GM23338 (cell line): ENCODE measurements around the gene ACOX3. TPM values are rescaled to one million over a fixed set of nuclear protein-coding genes. Genes with fewer than 3 reads are reported as not detected.

Experiments
- ATAC-seq: fragments of 200-7000 bp; cut with Tn5 transposase; 3 replicates; pipeline ENCODE4 v1.9.1; 2020
- DNase-seq: peaks from one replicate; pipeline ENCODE4 v3.0.0-alpha.2; 2015; ENCODE audit warnings: low spot score
- H2AFZ ChIP-seq: fragments of 200-600 bp; sonication (generic); 2 replicates; pipeline ENCODE4 v1.8.0; 2016; ENCODE audit warnings: antibody characterized with exemption, mild to moderate bottlenecking, moderate library complexity
- H3F3A ChIP-seq: fragments of 200-600 bp; sonication (generic); replicated peaks from 2 replicates; pipeline ENCODE4 v1.8.0; 2017; ENCODE audit warnings: antibody characterized with exemption, mixed run types, low read depth
- H3K27ac ChIP-seq: fragments of 200-600 bp; sonication (generic); 2 replicates; pipeline ENCODE4 v1.6.1; 2016; ENCODE audit warnings: low read depth
- H3K27me3 ChIP-seq: fragments of 200-600 bp; sonication (generic); 2 replicates; pipeline ENCODE4 v1.8.0; 2016; ENCODE audit warnings: mild to moderate bottlenecking, mixed run types, moderate library complexity; ENCODE audit not compliant: insufficient read depth
- H3K36me3 ChIP-seq: fragments of 200-600 bp; sonication (generic); 2 replicates; pipeline ENCODE4 v1.8.0; 2016; ENCODE audit warnings: mild to moderate bottlenecking; ENCODE audit not compliant: insufficient read depth
- H3K4me1 ChIP-seq: fragments of 200-600 bp; sonication (generic); 2 replicates; pipeline ENCODE4 v1.8.0; 2016; ENCODE audit warnings: mild to moderate bottlenecking, moderate library complexity; ENCODE audit not compliant: insufficient read depth
- H3K4me2 ChIP-seq: fragments of 200-600 bp; sonication (generic); 2 replicates; pipeline ENCODE4 v1.7.1; 2017; ENCODE audit warnings: mixed run types
- H3K4me3 ChIP-seq: fragments of 200-600 bp; sonication (generic); 2 replicates; pipeline ENCODE4 v1.6.1; 2016; ENCODE audit warnings: mixed run types
- H3K79me2 ChIP-seq: fragments of 200-600 bp; sonication (generic); replicated peaks from 2 replicates; pipeline ENCODE4 v1.8.0; 2017; ENCODE audit warnings: mild to moderate bottlenecking; ENCODE audit not compliant: insufficient read depth
- H3K9me2 ChIP-seq: fragments of 200-600 bp; sonication (generic); 2 replicates; pipeline ENCODE4 v1.8.0; 2017; ENCODE audit not compliant: insufficient read depth
- H4K20me1 ChIP-seq: fragments of 200-600 bp; sonication (generic); replicated peaks from 2 replicates; pipeline ENCODE4 v1.8.0; 2017; ENCODE audit warnings: mild to moderate bottlenecking; ENCODE audit not compliant: insufficient read depth
- H3K27ac Mint-ChIP-seq: 2 replicates; pipeline ENCODE4 v1.8.0; 2020; ENCODE audit warnings: inconsistent platforms, mild to moderate bottlenecking, moderate library complexity, mixed read lengths
- H3K27me3 Mint-ChIP-seq: 3 replicates; pipeline ENCODE4 v1.8.0; 2022; ENCODE audit warnings: low read depth, mild to moderate bottlenecking, moderate library complexity, mixed read lengths, inconsistent platforms; ENCODE audit not compliant: insufficient read depth, poor library complexity
- H3K36me3 Mint-ChIP-seq: 3 replicates; pipeline ENCODE4 v1.8.0; 2021; ENCODE audit warnings: low read depth, mild to moderate bottlenecking, inconsistent platforms, moderate library complexity, mixed read lengths
- H3K4me1 Mint-ChIP-seq: 3 replicates; pipeline ENCODE4 v1.8.0; 2020; ENCODE audit warnings: mild to moderate bottlenecking, inconsistent platforms, mixed read lengths
- H3K4me3 Mint-ChIP-seq: 3 replicates; pipeline ENCODE4 v1.8.0; 2021; ENCODE audit warnings: moderate library complexity, mild to moderate bottlenecking, inconsistent platforms, mixed read lengths
- H3K9me3 Mint-ChIP-seq: 3 replicates; pipeline ENCODE4 v1.8.0; 2020; ENCODE audit warnings: moderate library complexity, mild to moderate bottlenecking, inconsistent platforms, mixed read lengths
- EZH2phosphoT487 ChIP-seq: fragments of 200-600 bp; sonication (generic); IDR thresholded peaks from one replicate; pipeline ENCODE4 v1.8.1; 2018; ENCODE audit warnings: antibody characterized with exemption; ENCODE audit not compliant: unreplicated experiment
- JUNB ChIP-seq: IDR thresholded peaks from one replicate; pipeline ENCODE4 v1.6.1; 2016; ENCODE audit warnings: antibody characterized with exemption; ENCODE audit not compliant: unreplicated experiment
- NANOG ChIP-seq: IDR thresholded peaks from 2 replicates; pipeline ENCODE4 v1.6.1; 2016; ENCODE audit warnings: antibody characterized with exemption, borderline replicate concordance
- STAT1 ChIP-seq: IDR thresholded peaks from one replicate; pipeline ENCODE4 v1.6.1; 2016; ENCODE audit warnings: antibody characterized with exemption; ENCODE audit not compliant: unreplicated experiment
- ZNF114 ChIP-seq: fragments of 250-450 bp; sonication (Bioruptor Pico); IDR thresholded peaks from 2 replicates; pipeline ENCODE4 v1.5.0; 2020; ENCODE audit warnings: mild to moderate bottlenecking, moderate library complexity
- polyA plus RNA-seq: library from polyadenylated mRNA; unstranded; fragments of >200 nt; fragmentation: Nextera tagmentation; extraction: Ambion mirVana; gene quantifications from 2 replicates; pipeline ENCODE4 v1.2.1, GENCODE V29; 2016
- total RNA-seq: library from RNA; depleted of rRNA; stranded (reverse); fragments of >200 nt; shearing (Covaris generic); gene quantifications from 2 replicates; pipeline ENCODE4 v1.2.3, GENCODE V29; 2014
- TF ChIP-seq, protein P1 (sequence below), 2 experiments: fragments of 200-600 bp in 1 of 2; sonication (generic) in 1 of 2; conservative IDR thresholded peaks; 2 replicates each; pipeline versions ENCODE4 v1.5.1 to v1.6.1; 2016 to 2017; ENCODE audit warnings: antibody characterized with exemption in 2 of 2, low read depth in 2 of 2, mild to moderate bottlenecking in 2 of 2, moderate library complexity in 1 of 2
- TF ChIP-seq, protein P2 (sequence below): IDR thresholded peaks from 2 replicates; pipeline ENCODE4 v1.6.1; 2016; ENCODE audit warnings: antibody characterized with exemption

The ACOX3 gene
- total and polyA plus RNA-seq, 2 experiments from 2014 or later: 6.4 to 17.2 TPM

DNA sequence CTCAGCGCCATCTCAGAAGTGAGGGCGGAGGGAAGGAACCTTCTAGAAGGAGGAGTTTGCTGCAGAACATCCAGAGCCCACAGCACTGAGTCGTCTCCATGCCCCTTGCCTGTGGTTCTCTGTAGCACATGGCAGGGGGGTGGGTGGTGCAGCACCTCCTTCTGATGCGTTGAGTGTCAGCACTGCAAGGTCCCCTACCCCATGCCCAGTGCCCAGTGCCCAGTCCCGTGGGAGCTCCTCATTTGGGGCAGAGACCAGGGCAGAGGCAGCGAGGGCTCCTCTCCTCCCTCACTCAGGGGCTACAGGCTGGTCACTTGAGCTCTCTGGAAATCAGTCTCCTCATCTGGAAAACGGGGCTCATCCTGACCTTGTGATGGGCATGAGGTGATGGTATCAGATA lies 92.9 kb downstream of the ACOX3 start:
- H3K27ac Mint-ChIP-seq: no peak overlapping the region
- H3K9me3 Mint-ChIP-seq: no peaks in the 10 kb centered on the region

DNA sequence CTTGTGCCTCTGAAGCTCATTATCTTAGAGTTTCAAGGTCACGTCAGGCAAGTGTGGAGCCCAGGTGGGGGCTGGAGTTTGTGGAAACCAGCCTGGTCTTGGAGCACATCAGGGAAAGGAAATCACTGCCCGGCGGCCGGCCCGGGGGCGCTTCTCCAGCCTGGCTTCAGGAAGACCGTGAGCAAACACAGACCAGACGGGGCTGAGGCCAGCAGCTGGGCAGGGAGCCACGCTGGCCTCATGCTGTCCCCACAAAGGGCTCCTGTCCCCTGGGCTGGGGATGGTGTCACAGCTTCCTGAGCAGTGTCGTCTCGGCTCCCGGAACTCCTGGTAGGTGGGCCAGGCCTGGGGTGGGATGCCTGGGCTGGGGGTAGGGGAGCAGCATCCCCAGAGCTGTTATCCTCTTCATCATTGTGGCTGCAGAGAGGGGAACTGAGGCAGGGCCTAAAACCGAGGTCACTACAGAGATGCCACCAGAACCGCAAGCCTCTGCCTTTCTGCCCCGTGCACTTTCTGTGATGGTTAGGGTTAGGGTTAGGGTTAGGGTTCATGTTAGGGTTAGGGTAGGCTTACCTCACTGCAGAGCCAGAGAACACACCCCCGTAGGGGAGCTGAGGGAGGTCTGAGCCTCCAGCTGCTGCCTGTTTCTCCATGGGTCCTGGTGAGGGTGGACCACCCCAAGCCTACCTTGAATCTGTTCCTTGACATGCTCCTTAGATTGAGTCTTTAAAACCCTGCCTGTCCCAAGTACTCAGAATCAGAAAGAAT lies 93.5 kb downstream of the ACOX3 start:
- Mint-ChIP-seq H3K4me1 (peaks cover 21% of the 10 kb centered on the region), H3K4me3 (no peak overlapping the region)
- no peak for TF ChIP-seq NANOG

More for the DNA sequence above, 92.9 kb downstream of the ACOX3 start:
- ATAC-seq: no peak
- TF ChIP-seq EZH2phosphoT487: no peak
- no peak for TF ChIP-seq JUNB
- H3K9me2 ChIP-seq: no peaks in the 10 kb centered on the region
- DNase-seq: no peak
- Mint-ChIP-seq H3K36me3 (no peaks in the 10 kb centered on the region), H3K4me3 (no peak overlapping the region), H3K4me1 (peaks cover 24% of the 10 kb centered on the region), H3K27me3 (peaks cover 23% of the 10 kb centered on the region)
- no peak overlapping the region for H3K4me3 ChIP-seq
- no peak overlapping the region for H3K4me2 ChIP-seq
- no peaks in the 10 kb centered on the region for H3F3A ChIP-seq
- H3K27me3 ChIP-seq: no peaks in the 10 kb centered on the region
- H3K27ac ChIP-seq: no peak overlapping the region
- no peaks in the 10 kb centered on the region for H3K36me3 ChIP-seq
- no peaks in the 10 kb centered on the region; the same call in 1 of the 2 replicates for H3K4me1 ChIP-seq
- no peaks in the 10 kb centered on the region for H3K79me2 ChIP-seq
- H4K20me1 ChIP-seq: no peaks in the 10 kb centered on the region
- H2AFZ ChIP-seq: no peak overlapping the region

DNA sequence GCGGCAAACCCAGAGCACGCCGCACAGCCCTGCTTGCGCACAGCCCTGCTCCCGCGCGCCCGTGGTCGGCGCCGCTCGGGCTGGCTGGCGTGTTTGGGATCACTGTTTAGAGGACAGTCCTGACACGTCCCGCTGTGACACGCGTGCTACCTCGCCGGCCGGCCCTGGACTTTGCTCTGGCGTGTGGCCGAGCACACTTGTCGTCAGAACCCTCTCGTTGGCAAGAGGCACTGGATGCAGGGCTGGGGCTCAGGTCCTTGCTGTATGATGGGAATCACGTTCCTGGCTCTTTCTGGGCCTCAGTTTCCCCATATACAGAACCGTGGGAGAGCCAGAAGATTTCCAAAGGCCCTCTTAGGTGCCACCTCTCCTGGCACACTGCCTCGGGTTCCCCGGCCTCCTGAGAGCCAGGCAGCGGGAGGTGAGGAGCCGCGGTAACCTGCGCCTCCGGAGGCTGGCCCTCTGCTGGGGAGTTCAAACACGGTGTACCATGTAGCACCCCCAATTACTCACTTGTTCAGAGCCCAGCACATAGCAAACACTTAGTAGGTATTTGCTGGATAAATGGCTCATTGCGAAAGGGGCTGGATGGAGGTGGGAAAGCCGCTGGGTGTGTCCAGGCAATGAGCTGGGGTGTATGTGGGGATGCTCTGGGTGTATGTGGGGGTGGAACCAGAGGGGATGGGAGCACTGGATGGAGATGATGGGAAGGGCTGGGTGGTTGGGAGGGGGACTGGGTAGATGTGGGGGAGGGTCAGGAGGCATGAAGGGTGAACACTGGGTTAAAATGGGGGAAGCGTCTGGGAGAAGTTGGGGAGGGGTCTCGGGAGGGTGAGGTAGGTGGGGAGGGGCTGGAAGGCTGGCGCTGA lies 94.3 kb downstream of the ACOX3 start:
- H3K36me3 ChIP-seq: no peaks in the 10 kb centered on the region
- H3K27me3 ChIP-seq: no peaks in the 10 kb centered on the region
- H3K9me2 ChIP-seq: no peaks in the 10 kb centered on the region
- ATAC-seq (no peak), DNase-seq (no peak)
- H4K20me1 ChIP-seq: no peaks in the 10 kb centered on the region
- H3K4me3 ChIP-seq: no peak overlapping the region
- no peaks in the 10 kb centered on the region for H3K79me2 ChIP-seq
- no peak overlapping the region for H3K27ac ChIP-seq
- no peaks in the 10 kb centered on the region for H3K36me3 Mint-ChIP-seq
- no peak overlapping the region for H3K4me3 Mint-ChIP-seq
- H3K27ac Mint-ChIP-seq: no peak overlapping the region
- H3K27me3 Mint-ChIP-seq: peaks cover 16% of the 10 kb centered on the region
- H3K4me1 ChIP-seq: no peaks in the 10 kb centered on the region; the same call in none of the 2 replicates
- no peaks in the 10 kb centered on the region for H3K9me3 Mint-ChIP-seq
- no peak overlapping the region for H2AFZ ChIP-seq
- H3K4me1 Mint-ChIP-seq: peaks cover 15% of the 10 kb centered on the region
- H3K4me2 ChIP-seq: no peak overlapping the region
- H3F3A ChIP-seq: 0 out of 2 replicates have a peak, but pooled peaks cover 3% of the 10 kb centered on the region
- TF ChIP-seq, protein P1, sequence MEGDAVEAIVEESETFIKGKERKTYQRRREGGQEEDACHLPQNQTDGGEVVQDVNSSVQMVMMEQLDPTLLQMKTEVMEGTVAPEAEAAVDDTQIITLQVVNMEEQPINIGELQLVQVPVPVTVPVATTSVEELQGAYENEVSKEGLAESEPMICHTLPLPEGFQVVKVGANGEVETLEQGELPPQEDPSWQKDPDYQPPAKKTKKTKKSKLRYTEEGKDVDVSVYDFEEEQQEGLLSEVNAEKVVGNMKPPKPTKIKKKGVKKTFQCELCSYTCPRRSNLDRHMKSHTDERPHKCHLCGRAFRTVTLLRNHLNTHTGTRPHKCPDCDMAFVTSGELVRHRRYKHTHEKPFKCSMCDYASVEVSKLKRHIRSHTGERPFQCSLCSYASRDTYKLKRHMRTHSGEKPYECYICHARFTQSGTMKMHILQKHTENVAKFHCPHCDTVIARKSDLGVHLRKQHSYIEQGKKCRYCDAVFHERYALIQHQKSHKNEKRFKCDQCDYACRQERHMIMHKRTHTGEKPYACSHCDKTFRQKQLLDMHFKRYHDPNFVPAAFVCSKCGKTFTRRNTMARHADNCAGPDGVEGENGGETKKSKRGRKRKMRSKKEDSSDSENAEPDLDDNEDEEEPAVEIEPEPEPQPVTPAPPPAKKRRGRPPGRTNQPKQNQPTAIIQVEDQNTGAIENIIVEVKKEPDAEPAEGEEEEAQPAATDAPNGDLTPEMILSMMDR (conservative IDR thresholded peaks at IDR 0.05; ENCODE audit: low read depth in 2 of 2): no peak
- TF ChIP-seq, protein P2, sequence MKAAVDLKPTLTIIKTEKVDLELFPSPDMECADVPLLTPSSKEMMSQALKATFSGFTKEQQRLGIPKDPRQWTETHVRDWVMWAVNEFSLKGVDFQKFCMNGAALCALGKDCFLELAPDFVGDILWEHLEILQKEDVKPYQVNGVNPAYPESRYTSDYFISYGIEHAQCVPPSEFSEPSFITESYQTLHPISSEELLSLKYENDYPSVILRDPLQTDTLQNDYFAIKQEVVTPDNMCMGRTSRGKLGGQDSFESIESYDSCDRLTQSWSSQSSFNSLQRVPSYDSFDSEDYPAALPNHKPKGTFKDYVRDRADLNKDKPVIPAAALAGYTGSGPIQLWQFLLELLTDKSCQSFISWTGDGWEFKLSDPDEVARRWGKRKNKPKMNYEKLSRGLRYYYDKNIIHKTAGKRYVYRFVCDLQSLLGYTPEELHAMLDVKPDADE: no peak
- no peak for TF ChIP-seq JUNB
- TF ChIP-seq ZNF114 (CRISPR knock-in tag): no peak
- TF ChIP-seq STAT1: no peak
- TF ChIP-seq NANOG: no peak
- no peak for TF ChIP-seq EZH2phosphoT487

More for the DNA sequence above, 93.5 kb downstream of the ACOX3 start:
- no peak overlapping the region for H3K27ac ChIP-seq
- H3F3A ChIP-seq: 0 out of 2 replicates have a peak, but pooled peaks cover 3% of the 10 kb centered on the region
- no peaks in the 10 kb centered on the region; the same call in none of the 2 replicates for H3K4me1 ChIP-seq
- peaks cover 21% of the 10 kb centered on the region for H3K27me3 Mint-ChIP-seq
- H2AFZ ChIP-seq: no peak overlapping the region
- H4K20me1 ChIP-seq: no peaks in the 10 kb centered on the region
- H3K9me3 Mint-ChIP-seq: no peaks in the 10 kb centered on the region
- no peaks in the 10 kb centered on the region for H3K36me3 ChIP-seq
- H3K4me2 ChIP-seq: no peak overlapping the region
- ATAC-seq (no peak), DNase-seq (no peak)
- H3K27me3 ChIP-seq: no peaks in the 10 kb centered on the region
- no peaks in the 10 kb centered on the region for H3K9me2 ChIP-seq
- no peak overlapping the region for H3K4me3 ChIP-seq
- no peak overlapping the region for H3K27ac Mint-ChIP-seq
- no peaks in the 10 kb centered on the region for H3K79me2 ChIP-seq
- no peaks in the 10 kb centered on the region for H3K36me3 Mint-ChIP-seq
